GM18519 (cell line): ENCODE measurements around the gene CNTNAP2.

Experiments
- ATAC-seq: cut with Tn5 transposase; IDR thresholded peaks from one replicate; pipeline ENCODE4 v1.9.1; 2021; ENCODE audit warnings: mild to moderate bottlenecking, moderate library complexity; ENCODE audit not compliant: unreplicated experiment, low FRiP score

CNTNAP2 gene

DNA sequence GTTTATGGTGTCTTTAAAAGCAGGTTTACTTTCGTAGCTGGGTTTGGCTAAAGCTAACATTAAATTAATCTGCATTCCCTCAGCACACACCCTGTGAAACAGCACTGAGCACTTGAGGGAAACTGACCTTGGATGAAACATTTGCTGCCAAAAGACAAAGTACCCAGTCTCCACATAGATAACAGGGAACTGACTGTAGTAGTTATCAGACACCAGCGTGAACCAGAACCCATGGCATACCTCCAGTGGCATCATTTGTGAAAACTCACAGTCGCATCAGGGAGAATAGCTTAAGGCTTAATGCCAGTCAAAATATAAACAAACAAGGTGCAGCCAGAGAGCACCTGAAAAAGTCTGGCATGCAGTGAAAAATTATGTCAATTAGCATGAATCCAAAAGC, 2116.2 kb downstream of the CNTNAP2 start:
- no peak for ATAC-seq

DNA sequence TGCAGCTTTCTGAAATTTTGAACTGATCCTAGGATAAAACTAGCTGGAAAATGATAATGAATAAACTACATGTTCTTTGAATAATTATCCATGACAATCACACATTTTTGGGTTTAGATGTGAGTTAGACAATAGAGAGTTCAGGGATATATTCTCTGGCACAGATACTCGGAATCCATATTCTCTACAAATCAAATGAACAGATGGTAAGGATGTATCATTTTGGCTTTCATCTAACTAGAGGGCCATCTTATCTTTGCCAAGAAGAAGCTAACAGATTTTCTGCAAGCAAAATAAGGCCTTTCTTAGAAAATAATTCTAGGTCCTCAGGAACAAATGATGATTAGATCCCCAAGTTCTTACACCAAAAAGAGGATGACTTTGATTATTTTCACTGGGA, 2118.1 kb downstream of the CNTNAP2 start:
- no peak for ATAC-seq

DNA sequence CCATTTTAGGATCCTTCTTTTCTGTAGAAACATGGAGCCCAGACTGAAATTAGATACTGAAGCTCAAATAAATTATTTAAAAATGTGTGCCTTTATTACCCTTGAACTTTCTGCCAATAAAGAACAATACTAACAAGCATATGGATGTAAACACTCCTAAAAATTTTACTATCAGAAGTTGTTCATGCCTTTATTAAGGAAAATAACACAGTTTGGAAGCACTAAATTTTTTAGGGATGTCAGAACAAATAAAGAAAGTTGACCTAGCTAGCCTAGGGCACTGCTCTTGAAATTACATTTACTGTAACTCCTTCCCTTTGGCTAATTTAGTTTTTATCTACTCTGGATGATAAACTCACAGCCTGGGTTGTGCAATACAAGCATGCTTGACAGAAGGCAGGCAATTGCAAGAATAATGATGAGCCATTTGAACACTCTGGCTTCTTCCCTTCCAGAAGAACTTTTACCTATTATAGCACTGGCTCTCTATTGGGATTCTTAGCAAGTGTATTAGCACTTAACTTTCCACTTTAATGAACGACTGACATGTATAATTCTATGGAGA, 2122.2 kb downstream of the CNTNAP2 start:
- ATAC-seq = no peak

DNA sequence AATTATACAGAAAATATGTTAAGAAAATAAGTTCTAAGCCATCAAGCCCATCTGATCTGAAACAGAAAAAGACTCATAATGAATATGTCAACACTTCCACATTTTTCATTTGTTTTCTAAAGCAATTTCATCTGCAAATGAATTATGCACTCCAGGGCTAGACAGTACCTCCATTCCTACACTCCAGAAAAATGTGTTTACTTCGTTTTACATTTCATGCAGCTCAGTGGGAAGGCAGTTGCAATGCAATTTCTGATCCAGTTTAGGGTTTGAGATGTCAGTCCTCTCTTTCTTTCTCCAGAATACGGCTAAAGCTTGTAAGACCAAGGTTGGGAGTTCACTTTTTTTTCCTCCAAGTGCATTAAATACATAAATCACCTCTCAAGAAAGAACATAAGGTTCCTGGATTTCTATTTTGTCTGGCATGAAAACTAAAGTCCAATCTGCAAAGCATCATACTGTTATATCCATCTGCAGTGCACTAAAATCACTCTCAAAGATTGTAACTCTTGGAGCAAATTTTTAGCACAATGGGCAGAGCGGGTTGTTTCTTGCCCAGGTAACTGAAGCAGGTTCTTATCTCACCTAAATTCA, 2125.2 kb downstream of the CNTNAP2 start:
- ATAC-seq = no peak

DNA sequence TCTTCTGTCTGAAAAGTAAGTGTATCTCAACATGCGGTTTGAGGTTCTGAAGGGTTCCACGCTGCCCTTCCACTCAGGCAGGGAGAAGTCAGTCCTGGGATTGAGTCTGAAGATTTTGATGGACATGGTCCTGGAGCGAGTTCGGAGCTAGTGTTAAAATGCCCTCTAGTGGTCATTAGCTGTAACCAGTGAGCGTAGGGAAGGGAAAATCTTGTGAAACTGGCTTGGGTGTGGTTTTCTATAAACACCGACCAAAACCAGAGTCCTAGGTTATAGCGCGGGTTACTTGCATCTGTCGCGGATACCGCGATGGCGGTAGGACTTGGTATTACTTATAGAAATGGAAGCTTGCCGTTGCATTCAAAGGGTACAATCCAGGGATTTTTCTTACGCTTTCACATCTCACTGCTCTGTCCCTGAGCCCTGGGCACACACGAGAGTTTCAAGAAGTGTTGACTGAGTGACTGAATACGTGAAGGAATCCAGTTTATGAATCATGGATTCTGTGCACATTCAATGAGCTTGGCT, 2125.8 kb downstream of the CNTNAP2 start:
- peak; percentile 86 for ATAC-seq

DNA sequence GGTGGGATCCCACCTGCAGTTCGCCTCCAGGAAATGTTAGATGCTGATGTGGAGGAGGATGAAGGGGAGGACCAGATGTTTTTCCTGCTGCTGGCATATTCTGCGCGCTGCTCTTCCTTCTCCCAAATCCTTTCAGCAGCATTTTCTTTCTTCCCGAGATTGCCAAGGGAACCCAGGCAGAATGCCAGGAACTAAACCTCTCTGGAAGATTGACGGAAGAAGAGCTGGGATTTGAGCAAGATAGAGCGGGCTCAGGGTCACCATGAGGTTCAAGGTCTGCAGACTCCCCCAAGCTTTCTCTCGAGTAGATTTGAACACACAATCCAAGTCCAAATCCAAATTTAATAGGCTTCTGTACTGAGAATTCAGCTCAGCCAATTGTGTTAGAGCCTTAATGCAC, 2128.8 kb downstream of the CNTNAP2 start:
- ATAC-seq = no peak

DNA sequence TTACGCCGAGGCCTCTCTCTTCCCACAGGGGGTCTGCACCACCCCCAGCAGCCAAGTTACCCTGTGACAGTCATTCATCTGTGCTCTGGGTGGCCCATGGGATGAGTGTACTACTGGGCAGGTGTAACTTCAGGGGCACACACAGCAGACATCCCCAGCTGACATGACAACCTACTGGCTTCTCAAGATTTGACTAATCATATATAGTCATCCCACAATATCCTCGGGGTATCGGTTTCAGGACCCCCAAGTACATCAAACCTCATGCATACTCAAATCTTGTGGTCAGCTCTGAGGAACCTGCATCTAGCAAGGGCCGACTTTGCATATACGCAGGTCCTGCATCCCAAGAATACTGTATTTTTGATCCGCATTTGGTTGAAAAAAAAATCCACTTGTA, 2137.0 kb downstream of the CNTNAP2 start:
- ATAC-seq = peak; percentile 98

DNA sequence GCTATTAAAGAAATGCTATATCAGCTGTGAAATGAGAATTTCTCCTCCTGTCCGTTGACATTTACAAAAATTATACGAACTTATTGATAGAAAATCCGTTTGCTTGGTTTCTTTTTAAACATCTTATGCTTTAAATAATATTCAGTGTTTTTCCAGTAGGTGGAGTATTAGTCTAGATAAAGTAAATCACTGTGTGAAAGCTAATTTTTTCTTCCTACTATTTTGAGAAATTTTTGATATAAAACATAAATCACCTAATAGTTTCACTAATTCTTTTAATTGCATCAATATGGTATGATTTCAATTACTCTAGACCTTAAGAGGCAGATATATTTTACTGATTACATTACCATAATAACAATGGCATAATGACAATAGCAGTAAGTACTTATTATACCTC, 2138.7 kb downstream of the CNTNAP2 start:
- no peak for ATAC-seq

DNA sequence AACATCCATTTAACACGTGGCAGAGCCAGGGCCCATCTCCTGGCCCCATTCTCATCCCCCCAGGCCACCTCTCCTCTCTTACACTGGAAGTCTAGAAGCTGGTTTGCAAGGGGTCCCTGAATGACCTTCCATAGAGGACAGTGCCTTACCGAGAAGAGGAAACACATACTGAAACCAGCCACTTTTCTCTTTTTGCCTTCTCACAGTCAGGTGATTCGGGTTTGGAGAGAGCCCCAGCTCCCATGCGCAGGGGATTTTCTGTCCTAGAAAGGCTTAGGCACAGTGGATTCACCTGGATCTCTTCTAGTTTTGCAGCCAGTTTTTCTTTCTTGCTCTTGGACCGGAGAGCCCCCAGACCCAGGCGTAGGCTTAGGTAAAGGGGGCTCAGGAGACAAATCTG, 2139.8 kb downstream of the CNTNAP2 start:
- ATAC-seq = peak; percentile 32

DNA sequence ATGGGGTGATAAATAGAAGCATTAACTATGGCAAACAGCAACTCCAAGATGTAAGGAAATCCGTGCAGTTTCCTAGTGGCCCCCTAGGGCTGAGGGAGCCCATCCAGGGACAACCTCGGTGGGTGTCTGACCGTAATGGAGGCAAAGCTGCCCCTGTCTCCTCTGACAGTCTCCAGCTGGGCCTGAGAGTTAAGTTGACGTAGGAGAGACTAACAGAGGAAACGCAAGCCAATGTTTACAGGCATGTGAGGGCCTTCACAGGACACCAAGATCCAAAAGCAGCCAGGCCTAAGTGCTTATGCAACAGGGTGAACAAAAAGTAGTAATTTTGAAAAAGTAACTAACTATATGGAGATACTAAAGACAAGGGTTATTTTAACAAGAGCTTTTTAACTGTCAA, 2144.0 kb downstream of the CNTNAP2 start:
- ATAC-seq = no peak

DNA sequence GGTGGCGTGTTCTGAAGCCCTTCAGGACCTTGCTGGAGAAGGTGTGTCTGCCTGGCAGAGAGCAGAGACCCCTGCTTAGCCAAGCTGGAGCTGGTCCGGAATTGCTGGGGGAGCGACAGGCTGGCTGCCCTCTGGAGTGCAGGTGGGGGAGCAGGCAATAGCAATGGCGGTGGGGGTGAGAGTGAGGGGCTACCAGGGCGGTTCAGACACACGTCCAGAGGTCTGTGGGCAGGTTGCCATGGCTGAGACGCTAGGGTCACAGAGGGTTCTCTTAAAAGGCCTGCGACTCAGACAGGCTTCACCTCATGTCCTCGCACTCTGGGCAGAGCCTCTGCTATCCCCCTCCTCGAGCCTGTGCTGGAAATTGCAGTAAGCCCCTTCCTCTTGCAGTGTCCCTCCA, 2144.9 kb downstream of the CNTNAP2 start:
- ATAC-seq = no peak

DNA sequence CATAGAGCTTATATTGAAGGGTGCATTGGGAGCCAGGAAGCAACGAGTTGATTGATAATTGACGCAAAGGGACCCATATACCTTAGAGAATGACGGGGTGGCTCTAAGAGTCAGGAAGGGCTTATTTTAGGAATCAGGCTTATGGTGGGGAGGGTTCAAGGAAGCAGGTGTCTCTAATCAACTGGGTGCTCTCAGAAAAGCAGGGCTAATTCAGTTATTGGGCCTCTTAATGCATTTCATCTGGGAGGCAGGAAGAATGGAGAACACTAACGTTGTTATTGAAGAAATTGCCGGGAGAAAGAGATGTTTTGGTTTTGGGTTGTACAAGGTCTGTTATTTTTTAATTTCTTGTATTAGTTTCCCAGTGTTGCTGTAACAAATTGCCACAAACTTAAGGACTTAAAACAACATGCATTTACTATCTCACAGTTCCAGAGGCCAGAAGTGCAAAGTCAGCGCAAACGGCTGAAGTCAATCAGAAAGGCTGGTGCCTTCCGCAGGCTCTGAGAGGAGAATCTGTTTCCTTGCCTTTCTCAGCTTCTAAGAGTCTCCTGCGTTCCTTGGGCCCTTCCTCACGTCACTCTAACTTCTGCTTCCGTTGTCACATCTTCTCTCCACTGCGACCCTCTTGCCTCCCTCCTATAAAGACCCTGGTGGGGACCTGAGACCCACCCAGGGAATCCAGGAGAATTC, 2145.5 kb downstream of the CNTNAP2 start:
- no peak for ATAC-seq

DNA sequence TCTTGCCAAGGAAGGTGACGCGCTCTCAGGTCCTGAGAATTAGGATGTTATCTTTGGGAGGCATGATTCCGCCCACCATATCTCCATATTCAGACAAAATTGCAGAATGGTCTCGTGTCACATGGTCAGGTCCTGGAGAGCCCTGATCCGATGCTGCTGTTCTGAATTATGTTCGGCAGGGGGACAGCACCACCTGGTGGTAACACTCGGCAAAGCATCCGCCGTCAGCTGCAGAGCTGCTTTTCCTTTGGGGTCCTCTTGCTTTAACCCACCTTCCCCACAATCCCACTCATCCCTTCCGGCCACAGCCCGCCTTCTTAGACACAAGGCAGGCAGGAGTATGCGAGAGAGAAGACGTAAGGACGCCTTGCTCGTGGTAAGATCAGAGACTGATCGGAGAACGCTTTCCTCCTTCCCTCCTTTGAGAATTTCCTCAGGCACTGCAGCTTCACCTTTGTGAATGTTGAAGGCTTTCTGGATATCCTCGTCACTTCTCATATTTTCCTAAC, 2146.2 kb downstream of the CNTNAP2 start:
- peak; percentile 58 for ATAC-seq

DNA sequence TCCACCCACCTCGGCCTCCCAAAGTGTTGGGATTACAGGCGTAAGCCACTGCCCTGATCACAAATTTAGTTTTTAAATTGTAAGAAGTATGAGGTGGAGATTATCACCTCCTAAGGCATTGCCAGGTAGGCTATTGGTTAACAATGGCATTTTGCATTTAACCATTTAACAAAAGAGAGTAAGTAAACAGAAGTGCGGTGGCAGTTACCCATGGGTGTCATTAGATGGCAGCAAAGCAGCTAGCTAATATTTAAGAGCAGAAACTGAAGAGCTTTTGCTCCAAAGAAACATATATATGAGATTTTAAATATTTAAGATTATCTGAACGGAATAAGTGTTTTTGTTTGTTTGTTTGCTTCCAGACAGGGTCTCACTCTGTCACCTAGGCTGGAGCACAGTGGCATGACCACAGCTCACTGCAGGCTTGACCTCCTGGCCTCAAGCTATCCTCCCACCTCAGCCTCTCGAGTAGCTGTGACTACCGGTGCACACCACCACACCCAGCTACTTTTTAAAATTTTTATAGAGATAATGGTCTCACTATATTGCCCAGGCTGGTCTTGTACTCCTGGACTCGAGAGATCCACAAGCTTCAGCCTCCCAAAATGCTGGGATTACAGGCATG, 2148.4 kb downstream of the CNTNAP2 start:
- peak; percentile 51 for ATAC-seq

DNA sequence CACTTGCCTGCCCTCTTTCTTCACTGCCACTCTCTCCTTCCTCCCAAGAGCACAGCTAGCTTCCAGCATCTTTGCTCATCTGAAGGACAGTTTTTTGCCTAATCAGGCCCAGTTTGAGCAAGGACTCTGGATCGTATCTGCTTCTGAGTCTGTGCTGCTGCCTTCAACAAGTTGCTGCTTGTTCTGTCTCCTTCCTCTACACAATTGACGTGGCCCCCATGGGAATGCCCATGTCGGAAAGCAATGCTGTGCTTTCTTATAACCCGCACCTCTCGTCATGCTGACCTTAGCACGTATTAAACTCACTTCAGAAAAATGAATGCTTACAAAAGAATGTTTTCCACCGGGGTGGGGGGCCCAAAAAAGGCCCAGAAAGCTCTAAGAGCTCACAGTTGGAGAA, 2149.3 kb downstream of the CNTNAP2 start:
- no peak for ATAC-seq

DNA sequence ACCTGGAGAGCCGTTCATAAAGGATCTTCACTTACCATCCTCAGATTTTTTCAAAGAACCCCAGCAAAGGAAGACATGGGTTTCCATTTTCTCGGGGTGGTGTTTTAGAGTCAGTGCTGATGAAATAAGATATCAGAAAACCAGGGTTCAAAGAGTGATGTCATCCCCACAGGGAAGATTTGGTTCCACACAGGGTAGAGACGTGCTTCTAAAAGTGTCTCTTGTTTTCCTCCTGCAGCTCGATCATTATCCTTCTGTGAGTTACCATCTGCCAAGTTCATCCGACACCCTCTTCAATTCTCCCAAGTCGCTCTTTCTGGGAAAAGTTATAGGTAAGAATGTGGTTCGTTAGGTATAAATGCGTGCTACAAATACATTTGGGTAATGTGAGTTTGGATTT, 2150.2 kb downstream of the CNTNAP2 start:
- ATAC-seq = no peak

DNA sequence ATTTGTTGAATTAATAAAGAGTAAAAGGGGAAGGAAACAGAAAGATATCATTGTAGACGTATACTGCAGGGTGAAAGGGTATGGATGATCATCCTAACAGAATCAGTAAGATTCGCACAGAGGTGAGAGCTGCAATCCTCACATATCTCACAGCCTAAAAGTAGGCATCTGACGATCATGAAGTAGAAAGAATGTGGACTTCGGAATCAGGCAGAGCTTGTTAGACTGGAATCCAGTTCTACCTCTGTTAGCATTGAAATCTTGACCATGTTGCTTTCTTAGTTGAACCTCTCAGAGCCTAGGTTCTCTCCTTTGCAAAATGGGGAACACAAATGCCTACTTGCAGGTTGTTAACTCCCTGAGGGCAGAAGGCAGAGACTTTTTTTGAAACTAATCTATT, 2154.0 kb downstream of the CNTNAP2 start:
- ATAC-seq = no peak

DNA sequence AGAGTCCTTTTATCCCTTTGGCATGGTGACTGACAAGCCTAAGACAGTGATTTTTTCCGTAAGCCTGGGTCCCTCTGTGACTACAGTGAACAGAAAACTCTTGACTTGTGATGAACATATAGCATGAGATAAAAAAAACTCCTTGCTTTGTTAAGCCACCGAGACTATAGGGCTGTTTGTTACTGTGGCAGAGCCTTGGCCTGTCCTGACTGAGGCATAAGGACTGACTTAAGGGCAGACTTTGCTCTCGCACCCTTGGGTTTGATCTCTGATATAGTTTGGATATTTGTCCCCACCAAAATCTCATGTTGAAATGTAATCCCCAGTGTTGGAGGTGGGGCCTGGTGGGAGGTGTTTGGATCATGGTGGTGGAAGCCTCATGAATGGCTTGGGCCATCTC, 2157.5 kb downstream of the CNTNAP2 start:
- ATAC-seq = no peak

DNA sequence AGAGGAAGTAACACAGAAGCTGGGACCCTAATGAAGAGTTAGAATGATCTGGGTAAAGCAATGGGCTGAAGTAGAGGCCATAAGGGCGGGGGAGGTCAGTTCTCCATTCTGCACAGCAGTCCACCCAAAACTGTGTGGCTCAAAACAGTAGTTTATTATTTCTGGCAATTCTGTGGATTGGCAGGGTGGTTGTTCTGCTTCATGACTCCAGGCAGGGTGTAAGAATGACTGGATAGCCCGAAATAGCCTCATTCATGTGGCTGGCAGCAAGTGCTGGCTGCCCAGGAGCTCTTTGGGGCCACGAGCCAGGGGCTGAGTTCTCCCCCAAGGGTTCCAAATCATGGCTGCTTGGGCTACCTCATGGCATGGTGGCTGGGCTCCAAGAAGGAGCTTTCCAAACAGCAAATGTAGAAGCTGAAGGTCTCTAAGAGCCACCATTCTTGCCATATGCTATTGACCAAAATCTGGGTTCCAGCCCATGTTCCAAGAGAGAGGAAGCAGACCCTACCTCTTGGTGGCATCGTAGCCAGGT, 2158.8 kb downstream of the CNTNAP2 start:
- ATAC-seq = no peak

DNA sequence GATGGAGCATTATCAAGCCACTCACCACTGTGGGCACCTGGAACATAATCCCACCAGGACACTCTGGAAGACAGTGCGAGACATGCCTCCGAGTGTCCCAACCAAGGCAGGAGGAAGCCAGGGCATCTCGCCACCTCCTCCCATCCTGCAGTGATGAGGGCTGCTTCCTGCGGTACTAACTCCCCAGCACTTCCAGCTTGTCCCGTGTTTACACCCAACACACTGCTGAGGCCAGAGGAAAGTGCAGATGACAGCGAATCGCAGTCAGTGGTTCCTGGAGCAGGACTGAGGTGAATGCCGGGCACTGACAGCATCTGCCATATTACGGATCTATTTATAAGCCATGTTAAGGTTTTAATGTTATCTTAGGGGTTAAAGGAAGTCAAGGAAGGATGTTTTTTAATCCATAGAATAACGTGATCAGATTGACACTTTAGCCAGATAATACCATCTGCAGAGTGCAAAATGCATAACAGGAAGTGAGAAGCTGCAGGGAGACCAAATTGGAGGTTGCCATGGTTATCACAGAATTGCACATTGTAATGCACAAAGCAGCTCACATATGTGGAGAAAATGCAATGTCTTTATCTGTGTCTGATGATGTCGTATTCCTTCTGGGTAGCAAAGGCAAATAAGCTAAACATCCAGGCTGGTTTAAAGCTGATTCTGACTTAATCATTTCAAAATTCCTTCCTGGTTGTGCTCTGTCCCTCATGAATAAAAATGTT, 2159.9 kb downstream of the CNTNAP2 start:
- peak; percentile 72 for ATAC-seq
